GM12875 (cell line): ENCODE measurements around the gene TIMM8A.

ENCODE experiments used
- H3K4me3 ChIP-seq: one replicate; pipeline ENCODE4 v1.5.1; 2011; ENCODE audit warnings: low read depth, low read length, control low read depth
- CTCF ChIP-seq: IDR thresholded peaks from 2 replicates; pipeline ENCODE4 v1.5.1; 2011; ENCODE audit warnings: low read depth, mild to moderate bottlenecking, control low read depth, inconsistent platforms, low read length, moderate library complexity, borderline replicate concordance; ENCODE audit not compliant: insufficient read depth

Gene TIMM8A

GRCh38 chrX:101390664-101391525, 42.4 kb upstream of the TIMM8A start, which contains the start of gene RPL36A:
Gene RPL36A, plus strand, starts transcription at chrX:101391011. Its CDS starts 33 bp downstream, at chrX:101391044.
- H3K4me3 ChIP-seq: peak within 1 kb of the TSS; percentile 70
- peak; percentile 76 for TF ChIP-seq CTCF

- no peak for TF ChIP-seq CTCF
- H3K4me3 ChIP-seq: no peak overlapping the region
Observed at GRCh38 chrX:101388604-101389003, 40.1 kb upstream of the TIMM8A start.

GRCh38 chrX:101386542-101386885, 38.0 kb upstream of the TIMM8A start:
- H3K4me3 ChIP-seq: peak overlapping the region; percentile 66
- TF ChIP-seq CTCF: no peak

- H3K4me3 ChIP-seq: peak within 1 kb of the TSS; percentile 66
- TF ChIP-seq CTCF: no peak
Observed at GRCh38 chrX:101385795-101386541, 37.4 kb upstream of the TIMM8A start, which contains the start of gene BTK. Gene BTK, minus strand, starts transcription at chrX:101386191. Its CDS starts 10,907 bp downstream, at chrX:101375284.

GRCh38 chrX:101385026-101385684, 36.6 kb upstream of the TIMM8A start:
- peak overlapping the region; percentile 66 for H3K4me3 ChIP-seq
- no peak for TF ChIP-seq CTCF

GRCh38 chrX:101383679-101384205, 35.2 kb upstream of the TIMM8A start:
- no peak for TF ChIP-seq CTCF
- peak overlapping the region; percentile 66 for H3K4me3 ChIP-seq
